GM19468 (cell line): ENCODE measurements around the gene HERC2.

ENCODE experiments used
- ATAC-seq: cut with Tn5 transposase; IDR thresholded peaks from one replicate; pipeline ENCODE4 v1.9.1; 2021; ENCODE audit warnings: mild to moderate bottlenecking, moderate library complexity, moderate number of reproducible peaks; ENCODE audit not compliant: unreplicated experiment; ENCODE audit errors: extremely low read depth

The HERC2 gene

DNA sequence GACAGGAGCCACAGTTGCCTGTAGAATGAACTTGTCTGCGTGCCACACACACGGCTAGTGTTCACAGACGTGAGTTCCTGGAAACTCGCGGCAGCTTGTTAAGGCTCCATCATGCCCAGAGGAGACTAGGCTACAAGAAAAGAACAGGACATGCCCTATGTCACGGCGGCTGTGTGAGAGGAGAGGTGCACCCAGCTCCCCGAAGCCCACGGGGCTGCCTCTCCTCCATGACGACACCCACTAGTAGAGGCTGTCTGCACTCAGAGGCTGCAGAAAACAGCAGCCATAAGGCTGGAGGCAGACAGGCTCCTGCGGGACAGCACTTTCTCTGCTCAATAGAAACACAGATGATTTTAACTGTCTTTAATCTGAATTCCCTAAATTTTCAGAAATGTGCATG, 203.9 kb downstream of the HERC2 start:
- no peak for ATAC-seq

DNA sequence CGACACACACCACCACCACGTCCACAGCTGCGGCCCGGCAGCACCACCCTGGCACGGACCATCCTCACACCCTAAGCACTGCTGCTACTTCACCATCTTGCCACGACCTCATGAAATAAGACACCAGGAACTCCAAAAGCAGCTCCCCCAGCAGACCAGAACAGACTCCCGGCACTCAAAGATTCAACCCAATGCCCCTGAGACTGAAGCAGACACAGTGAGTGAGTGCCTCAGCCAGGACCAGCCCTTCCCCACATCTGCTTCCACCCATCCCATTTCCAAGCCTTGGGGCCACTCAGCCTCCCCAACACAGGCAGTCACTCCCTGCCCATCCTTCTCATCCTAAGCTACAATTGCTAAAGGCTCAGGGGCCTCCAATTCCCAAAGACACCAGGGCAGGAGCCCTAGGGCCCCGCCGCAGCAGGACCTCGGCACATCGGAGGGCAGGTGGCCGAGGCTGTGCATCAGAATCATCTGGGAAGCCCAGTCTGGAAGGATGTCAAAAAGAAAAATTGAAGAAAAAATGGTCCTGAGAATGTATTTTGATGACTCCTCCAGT, 204.5 kb downstream of the HERC2 start:
- no peak for ATAC-seq

DNA sequence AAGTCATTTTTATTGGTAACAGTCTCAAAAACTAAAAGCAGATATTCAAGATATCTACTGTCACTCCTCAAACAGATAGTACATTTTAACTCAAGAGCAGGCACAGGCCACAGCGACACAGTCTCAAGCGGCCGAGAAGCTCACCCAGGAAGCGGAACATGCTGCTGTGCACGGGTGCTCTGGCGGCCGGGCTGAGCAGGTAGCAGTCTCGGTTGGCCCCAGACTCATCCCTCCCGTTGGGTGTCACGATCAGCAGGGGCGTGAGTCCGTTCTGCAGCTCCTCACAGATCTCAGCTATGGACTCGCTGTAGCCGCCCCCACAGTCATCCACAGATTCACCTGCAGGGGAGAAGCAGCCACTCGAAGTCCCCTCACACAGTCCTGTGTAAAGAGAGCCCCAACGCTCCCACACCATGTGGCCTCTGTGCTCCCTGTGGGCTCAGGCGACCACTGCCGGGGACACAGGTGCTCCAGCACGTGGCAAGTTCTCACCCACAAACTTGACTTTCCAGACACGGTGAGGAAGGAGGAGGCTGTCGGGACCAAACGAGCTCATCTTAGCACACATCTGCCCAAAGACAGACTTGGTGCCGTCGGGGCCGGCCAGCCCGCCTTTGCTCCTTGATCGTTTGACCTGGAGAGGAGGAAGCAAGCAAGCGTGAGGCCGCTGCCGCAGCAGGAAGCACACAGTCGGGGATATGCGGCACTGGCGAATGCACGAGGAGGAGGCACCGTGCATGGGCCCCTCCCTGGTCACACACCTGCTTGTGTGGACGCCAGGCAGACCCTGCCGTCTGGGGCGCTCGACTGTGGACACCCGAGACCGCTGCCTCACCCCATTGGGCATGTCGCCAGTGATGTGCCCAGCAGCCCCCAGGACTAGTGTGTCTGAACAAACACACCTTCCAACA, 205.2 kb downstream of the HERC2 start:
- ATAC-seq, result no peak

DNA sequence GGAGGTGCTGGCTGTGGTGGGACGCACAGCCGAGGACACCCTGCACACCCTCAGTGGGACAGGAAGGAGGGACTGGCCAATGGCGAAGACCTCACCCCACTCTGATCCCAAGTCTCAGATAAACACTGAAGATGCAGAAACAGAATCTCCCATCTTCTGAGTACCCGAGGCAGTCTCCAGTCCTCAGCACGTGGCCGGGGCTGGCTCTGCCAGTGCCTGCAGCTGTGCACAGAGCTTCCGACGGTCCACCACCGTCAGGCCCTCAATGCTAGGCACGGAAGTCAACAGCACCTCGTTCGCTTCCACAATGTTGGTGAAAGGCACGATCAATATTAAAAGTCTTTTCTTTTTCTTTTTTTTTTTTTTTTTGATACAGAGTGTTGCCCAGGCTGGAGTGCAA, 206.1 kb downstream of the HERC2 start:
- ATAC-seq, result no peak

DNA sequence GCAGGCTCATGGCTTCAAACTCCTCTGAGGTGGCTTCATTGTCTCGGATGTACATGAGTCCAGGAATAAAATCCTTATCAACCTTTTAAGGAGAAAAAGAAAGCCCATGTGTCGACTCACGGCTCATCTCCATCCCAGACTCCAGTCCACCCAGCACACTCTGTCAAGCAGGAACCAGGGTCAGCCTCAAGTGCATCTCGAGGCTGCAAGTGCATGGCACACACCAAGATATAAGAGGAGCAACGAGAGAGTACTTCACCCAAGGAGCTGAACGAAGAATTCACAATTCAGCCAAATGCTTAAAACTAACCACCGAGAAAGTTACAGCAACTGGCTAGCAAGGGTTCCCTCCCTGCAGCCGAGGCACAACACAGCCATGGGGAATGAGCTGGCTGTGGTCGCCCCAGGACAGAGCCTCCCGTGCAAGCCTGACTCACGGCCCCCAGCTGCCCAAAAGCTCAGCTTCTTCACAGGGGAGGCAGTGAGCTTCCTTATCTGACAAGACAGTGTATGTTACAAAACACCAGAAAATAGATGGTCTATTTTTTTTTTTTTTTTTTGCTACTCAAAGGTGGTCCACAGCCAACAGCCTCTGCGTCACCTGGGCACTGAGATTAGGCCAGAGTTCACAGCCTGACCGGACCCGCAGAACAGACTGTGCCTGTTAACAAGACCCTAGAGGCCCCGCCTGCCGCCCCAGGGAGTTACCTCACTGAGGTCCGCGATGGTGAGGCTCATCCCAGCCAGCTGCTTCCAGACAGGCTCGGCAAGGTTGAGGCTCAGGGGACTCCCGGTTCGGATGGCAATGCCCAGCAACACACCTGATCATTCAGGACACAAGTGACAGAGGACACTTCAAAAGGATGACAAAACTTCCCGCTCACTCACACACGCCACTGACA, 207.0 kb downstream of the HERC2 start:
- ATAC-seq, result no peak

DNA sequence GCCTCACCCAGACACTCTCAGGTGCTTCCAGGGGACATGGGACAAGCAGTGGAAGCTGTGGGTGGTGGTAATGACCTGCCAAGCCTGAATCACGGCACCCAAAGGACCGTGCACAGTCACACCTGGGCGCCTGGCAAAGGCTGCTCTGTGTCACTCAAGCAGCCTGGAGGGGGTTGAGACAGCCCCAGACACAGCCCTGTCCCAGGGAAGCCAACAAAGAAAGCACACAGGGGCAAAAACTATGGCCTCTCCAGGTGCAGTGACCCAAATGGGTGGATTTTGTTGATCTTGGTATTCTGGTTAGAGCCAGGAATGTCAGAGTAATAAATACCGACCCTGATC, 207.9 kb downstream of the HERC2 start:
- ATAC-seq, result no peak

DNA sequence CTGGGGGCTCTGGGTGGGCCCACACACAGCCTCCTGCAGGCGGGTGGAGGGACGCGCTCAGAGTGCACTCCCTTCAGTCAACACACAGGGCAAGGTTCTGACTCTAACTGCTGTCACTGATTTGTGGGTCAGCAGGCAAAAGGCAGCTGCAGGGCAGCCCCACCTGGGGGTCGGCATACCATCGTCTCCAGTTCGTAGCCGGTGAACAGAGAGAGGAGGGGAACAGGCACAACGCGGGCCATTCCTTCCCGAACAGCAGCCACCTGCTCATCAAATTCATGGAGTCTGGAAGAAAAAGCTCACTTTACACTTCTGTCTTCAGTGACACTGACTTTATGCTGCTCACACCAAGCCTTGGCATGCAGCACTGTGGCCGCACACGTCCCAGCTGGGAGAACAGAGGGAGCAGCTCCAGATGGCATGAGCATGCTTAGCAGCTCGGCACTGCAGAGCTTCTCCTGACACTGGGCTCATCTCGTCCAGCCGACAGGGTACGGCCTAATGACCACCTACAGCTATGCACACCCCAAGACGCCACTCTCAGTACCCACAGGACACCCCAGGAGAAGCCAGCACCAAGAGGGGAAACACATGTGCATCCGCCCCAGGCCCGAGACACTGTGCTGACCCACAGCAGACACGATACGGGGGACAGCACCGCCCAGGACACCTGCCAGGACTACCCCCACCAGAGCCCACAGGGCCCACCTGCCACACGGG, 208.4 kb downstream of the HERC2 start:
- ATAC-seq, result no peak

DNA sequence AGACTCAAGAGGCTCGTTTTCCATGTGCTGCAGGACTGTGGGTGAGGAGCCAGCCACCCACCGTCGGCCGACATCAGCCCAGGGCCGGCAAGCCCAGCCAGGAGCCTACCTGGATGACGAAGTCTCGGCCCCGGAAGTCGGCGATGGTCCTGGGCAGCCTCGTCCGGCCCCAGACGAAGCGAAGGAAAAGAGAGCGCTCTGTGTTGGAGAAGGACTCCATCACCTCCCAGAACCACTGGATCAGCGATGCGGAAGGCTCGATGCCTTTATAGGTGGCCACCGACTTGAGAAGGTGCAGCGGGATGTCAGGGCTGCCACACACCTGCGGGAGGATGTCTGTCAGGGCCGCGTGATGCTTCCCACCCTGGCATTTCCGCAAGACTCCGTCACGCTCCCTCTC, 209.0 kb downstream of the HERC2 start:
- no peak for ATAC-seq

DNA sequence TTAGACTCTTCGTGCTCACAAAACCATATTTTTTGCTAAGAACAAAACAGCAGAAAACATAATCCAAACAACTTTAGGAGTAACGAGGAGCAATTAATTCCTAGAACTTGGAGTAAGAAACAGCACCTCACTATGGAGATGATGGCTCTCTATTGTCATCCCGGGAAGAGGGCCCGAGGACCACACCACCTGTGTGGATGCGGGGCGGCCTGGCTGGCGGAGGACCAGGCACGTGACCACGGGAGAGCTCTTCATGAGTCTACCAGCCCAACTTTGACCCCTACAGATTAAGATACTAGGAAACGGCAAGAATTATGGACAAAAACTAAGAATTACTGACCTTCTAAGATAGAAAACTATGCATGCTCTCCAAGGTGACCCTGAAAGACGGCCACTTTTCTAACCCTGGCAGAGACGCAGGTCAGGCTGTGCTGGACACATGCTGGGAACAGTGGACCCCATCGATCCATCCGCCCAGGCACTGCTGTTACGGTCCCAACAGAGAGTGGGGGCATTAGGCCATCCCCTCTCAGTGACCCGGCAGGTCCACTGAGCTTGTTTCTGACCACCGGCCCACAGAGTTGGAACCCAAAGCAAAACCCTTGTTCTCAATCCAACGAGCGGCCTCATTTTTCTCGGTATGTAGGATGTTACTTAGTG, 209.7 kb downstream of the HERC2 start:
- no peak for ATAC-seq

DNA sequence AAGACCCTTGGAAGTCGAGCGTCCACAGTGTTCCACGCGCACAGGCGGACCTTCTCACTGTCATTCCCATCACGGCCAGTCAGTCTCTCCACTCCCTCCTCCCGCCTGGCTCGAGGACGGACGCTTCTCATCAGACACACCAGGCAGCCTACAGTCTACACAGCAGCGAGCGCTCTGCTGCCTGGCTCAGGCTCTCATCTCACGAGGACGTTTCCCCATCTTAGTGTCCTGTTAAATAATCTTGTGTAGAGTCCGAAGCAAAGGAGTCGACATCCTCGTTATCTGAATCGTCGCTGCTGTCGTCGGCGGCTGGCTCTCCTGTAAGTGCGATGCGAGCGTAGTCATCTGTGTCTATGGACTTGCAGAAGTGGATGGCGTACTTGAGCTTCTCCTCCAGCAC, 210.4 kb downstream of the HERC2 start:
- ATAC-seq, result no peak

DNA sequence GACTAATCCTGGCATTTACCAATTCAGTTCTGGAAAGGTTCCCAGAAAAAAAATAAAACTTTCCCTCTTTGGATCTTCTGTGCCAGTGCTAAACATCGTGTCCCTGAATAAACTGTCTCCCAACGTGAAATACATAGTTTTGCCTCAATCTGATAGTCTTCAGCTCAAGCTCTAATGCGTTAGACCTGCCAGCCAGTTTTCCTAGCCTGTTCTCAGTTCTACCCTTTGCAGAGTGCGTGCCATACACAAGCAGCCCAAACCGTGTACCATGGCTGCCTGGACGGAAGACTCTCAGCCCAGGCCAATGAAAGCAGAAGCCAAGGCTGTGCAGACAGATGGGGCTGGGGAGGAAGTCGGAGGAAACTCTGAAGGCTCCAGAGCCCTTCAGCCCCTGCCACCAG, 211.5 kb downstream of the HERC2 start:
- no peak for ATAC-seq

DNA sequence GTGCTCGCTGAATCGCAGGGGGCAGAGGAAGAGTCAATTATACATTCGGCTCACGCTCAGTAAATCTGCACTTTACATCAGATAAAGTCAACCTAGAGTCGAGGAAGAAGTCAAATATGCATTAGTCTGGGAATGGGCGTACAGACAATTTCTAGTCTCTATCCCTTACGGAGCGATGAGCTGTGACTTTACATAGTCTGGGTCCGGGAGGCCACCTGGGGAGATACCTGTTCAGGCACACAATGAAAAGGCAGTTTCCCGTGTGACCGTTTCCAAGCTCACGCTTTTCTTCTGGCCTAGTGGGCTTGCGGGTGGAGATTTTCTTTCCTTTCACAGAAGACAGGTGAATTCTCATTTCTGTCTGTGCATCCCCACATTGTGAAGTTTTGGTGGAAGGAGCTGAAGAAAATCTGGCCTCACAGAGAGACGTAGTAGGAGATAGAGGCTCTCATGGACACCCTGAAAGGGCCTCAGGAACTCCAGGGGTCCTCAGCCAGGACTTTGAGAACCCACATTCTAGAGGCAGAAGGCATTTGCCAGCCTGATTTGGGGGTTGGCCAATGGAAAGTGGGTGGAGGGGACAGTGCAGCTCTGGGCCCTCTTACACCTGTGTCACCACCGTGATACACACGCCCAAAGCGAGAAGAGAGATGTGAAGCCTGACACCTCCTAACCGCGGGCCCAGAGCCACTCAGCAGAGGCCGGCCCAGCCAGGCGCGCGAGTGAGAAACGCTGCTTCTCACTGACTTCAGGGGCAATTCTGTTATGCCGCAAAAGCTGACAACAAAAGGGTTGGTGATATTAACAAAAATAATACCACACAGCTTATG, 212.1 kb downstream of the HERC2 start:
- no peak for ATAC-seq

DNA sequence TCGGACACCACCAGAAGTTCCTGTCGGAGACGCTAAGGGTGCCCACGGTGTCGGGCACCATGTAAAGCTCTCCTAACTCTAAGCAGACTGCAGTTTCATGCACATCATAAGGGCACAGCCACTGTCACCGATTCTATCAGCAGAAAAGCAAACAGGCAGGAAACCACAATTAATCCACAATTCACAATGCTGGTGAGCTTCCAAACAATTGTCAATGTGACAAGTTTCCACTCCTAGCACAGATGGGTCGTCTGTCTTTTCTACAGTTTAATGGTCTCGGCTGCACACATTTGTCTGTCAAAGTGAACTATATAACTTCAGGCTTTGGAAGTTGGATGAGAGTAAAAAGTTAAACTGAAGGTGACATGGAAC, 214.1 kb downstream of the HERC2 start:
- no peak for ATAC-seq

DNA sequence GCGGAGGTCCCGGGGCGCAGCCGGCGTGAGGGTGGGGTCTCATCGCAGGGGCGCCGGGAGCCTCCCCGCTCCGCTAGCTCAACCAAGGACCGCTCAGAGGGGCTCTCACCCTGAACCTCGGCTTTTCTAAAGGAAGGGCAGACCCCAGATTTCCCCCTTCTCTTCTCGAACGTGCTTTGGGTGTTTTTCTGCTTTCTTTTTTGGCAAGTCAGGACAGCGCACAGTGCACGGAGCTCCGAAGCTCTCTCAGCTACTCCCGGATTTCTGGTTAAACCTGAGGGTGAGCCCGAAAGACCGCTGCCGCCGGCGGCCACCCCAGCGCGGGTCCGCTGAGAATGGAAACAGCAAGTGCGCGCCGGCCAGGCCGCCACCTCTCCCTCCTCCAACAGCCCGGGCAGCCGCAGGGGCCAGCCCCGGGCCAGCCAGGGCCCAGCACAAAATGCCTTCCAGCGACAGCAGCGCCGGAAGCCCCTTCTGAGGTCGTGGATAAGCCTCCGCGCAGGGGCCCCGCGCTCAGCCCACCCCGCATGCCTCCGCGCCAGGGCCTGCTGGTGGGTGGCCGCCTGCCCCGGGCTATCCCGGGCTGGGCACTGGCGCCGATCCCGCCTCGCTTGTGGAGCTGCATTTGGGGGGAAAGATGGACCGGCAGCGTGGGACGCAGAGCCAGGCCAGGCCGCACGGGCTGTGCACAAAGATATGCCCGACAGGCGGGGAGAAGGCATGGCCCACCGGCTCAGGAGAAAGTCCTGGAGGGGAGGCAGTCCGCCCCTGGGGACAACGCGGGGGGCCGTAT, 214.7 kb downstream of the HERC2 start:
- ATAC-seq, result no peak

DNA sequence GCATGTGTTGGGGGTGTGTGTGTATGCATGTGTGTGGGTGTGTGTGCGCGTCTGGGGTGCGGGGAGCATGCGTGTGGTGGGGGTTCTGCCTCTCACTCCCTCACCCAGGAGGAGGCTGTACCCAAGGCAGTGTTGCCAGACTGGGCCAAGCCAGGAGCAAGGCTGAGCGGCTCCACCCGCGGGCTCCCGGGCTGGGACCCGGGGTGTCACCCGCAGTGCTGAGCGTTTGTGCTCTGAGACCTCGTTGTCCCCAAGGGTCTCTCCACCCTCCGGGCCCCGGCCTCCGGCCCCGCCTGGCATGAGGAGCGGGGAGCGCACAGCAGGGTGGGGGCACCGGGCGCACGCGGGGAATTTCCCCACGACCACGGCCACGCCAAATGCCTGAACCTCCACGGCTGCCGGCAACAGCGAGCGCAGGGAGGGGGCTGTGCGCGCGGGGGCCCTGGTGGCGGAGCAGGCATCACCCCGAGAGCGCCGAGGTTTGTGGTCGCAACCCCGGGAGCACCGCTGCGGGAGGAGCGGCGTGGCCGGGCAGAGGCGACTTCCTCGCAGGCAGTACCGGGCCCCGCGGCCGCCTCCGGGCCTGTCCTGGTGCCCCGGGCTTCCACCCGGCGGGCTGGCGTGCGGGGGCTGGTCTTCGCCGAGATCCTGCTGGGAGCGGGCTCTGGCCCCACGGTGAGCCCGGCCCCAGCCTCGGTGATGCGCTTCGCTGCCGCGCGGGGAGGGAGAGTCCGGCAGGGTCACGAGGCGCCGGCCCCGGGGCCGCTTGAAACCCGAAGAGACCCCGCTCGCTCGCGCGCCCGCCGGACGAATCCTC, 215.5 kb downstream of the HERC2 start:
- ATAC-seq, result no peak

DNA sequence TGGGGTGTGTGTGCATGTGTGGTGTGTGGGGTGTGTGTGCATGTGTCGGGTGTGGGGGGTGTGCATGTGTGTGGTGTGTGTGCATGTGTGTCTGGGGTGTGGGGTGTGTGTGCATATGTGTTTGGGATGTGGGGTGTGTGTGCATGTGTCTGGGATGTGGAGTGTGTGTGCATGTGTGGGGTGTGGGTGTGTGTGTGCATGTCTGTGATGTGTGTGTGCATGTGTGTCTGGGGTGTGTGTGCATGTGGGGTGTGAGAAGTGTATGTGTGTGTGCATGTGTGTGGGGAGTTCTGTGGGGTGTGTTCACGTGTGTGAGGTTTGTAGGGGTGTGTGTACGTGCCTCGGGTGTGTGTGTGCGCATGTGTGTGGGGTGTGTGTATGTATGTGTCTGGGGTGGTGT, 216.2 kb downstream of the HERC2 start:
- ATAC-seq, result no peak

DNA sequence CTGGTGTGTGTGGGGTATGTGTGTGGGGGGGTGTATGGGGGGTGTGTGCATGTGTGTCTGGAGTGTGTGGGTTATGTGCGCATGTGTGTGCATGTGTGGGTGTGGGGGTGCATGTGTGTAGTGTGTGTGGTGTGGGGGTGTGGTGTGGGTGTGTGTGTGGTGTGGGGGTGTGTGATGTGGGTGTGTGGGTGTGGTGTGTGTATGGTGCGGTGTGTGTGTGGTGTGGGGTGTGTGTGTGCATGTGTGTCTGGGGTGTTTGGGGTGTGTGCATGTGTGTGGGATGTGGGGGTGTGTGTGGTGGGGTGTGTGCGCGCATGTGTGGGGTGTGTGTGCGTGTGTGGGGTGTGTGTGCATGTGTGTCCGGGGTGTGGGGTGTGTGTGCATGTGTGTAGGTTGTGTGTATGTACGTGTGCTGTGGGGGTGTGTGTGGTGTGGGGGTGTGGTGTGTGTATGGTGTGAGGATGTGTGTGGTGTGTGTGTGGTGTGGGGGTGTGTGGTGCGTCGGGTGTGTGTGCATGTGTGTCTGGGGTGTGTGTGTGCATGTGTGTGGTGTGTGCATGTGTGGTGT, 216.7 kb downstream of the HERC2 start:
- ATAC-seq, result no peak
